Measurements from ENCODE around the gene HM13. TPM values are rescaled to one million over a fixed set of nuclear protein-coding genes. Genes with fewer than 3 reads are reported as not detected.
A peak's percentile ranks its signal among the peaks of the same experiment; 100 is the strongest.

Gene HM13
- polyA plus RNA-seq, 1 donor (not counting 4 experiments of a cell fraction or from before 2014, with no cell fraction given), result 127 TPM

DNA sequence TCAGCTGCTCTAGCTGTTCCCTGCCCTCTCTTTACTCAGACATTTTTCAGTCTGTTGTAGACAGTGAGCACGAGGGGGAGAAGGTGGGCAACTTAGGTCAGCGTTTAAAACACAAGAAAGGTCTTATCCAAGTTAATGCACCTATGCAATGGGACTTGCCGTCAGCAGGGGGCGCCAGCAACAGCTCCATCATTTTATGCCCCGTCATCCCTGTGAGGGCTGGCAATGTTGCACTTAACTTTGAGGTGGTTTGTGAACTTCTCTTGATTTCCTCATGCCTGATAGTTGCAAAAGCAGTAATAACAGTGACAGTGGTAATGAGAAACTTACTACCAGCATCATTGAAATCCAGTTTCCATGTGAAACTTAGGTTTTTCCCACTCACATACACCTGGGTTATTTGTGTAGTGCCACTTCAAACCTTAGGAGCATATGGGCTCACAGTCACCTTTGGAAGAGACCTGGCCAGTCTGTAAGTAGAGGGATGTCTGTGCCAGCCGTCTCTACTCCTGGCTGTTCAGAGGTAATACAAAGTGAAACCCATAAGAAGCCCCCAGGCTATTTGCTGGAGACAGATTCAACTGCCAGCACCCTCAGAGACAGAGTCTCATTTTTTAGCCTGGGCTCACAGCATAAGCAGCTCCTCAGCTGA is 46.0 kb downstream of the HM13 start:
- no peaks in the 10 kb centered on the region for H3K27me3 ChIP-seq (ENCODE audit: control insufficient read depth, extremely low read depth, insufficient read depth, low read length)
- peak; percentile 69 for FAIRE-seq
- H3K79me2 ChIP-seq (ENCODE audit: control insufficient read depth, insufficient read depth, low read length), result no peaks in the 10 kb centered on the region

GRCh38 chr20:31560746-31561598 is 46.7 kb downstream of the HM13 start:
- Histone ChIP-seq H3K36me3 (ENCODE audit: control insufficient read depth in 2 of 2, extremely low read depth in 1 of 2, insufficient read depth in 2 of 2, low read length in 2 of 2) (peaks cover 19 to 26% of the 10 kb centered on the region in 2 experiments), H3K9ac (ENCODE audit: control insufficient read depth, extremely low read depth, insufficient read depth, low read length) (peak overlapping the region; percentile 74), H3K4me2 (ENCODE audit: control insufficient read depth, extremely low read depth, insufficient read depth, low read depth, low read length) (peak overlapping the region; percentile 83), H2AFZ (ENCODE audit: control insufficient read depth, low read length) (no peak overlapping the region), H4K20me1 (ENCODE audit: control insufficient read depth, extremely low read depth, insufficient read depth, low read length) (peaks cover 3% of the 10 kb centered on the region), H3K4me3 (ENCODE audit: control insufficient read depth in 2 of 3, extremely low read depth in 1 of 3, insufficient read depth in 2 of 3, low read depth in 1 of 3, low read length in 3 of 3) (peak overlapping the region in 2 of 3 experiments; percentile 24 to 29), H3K9me3 (ENCODE audit: control insufficient read depth, low read depth, low read length) (no peaks in the 10 kb centered on the region), H3K79me2 (ENCODE audit: control insufficient read depth, insufficient read depth, low read length) (no peaks in the 10 kb centered on the region), H3K27ac (ENCODE audit: control insufficient read depth, insufficient read depth, low read length) (peak overlapping the region; percentile 97), H3K9me1 (ENCODE audit: control insufficient read depth, extremely low read depth, insufficient read depth, low read length) (no peaks in the 10 kb centered on the region), H3K27me3 (ENCODE audit: control insufficient read depth, extremely low read depth, insufficient read depth, low read length) (no peaks in the 10 kb centered on the region), H3K4me1 (ENCODE audit: control insufficient read depth, extremely low read depth, insufficient read depth, low read length) (peaks cover 49% of the 10 kb centered on the region)
- dilution Hi-C loops (cut with MboI; ENCODE audit: extremely low pct_ligation_motif_present, low sequenced_read_pairs), result no loop called here
- TF ChIP-seq CTCF (optimal IDR thresholded peaks at IDR 0.05 in 1 of 3, IDR thresholded peaks at IDR 0.05 in 1 of 3, conservative IDR thresholded peaks at IDR 0.05 in 1 of 3; ENCODE audit: extremely low read depth in 1 of 3, insufficient read depth in 2 of 3, low read length in 3 of 3) (no peak), EZH2 (IDR thresholded peaks at IDR 0.05; ENCODE audit: low read length) (no peak)
- DNase-seq (ENCODE audit: low read depth, low spot score) (peak; percentile 88), FAIRE-seq (peak; percentile 90)

More for the DNA sequence above, 46.0 kb downstream of the HM13 start:
- no peaks in the 10 kb centered on the region for H3K9me3 ChIP-seq (ENCODE audit: control insufficient read depth, low read depth, low read length)
- H3K27ac ChIP-seq (ENCODE audit: control insufficient read depth, insufficient read depth, low read length), result peak overlapping the region; percentile 97
- H3K9me1 ChIP-seq (ENCODE audit: control insufficient read depth, extremely low read depth, insufficient read depth, low read length), result no peaks in the 10 kb centered on the region
- dilution Hi-C loops (cut with MboI; ENCODE audit: extremely low pct_ligation_motif_present, low sequenced_read_pairs), result no loop called here
- peaks cover 3% of the 10 kb centered on the region for H4K20me1 ChIP-seq (ENCODE audit: control insufficient read depth, extremely low read depth, insufficient read depth, low read length)
- no peak overlapping the region for H2AFZ ChIP-seq (ENCODE audit: control insufficient read depth, low read length)
- peak overlapping the region; percentile 83 for H3K4me2 ChIP-seq (ENCODE audit: control insufficient read depth, extremely low read depth, insufficient read depth, low read depth, low read length)
- no peak for DNase-seq (ENCODE audit: low read depth, low spot score)
- peak overlapping the region; percentile 70 for H3K9ac ChIP-seq (ENCODE audit: control insufficient read depth, extremely low read depth, insufficient read depth, low read length)
- TF ChIP-seq CTCF (optimal IDR thresholded peaks at IDR 0.05 in 1 of 3, IDR thresholded peaks at IDR 0.05 in 1 of 3, conservative IDR thresholded peaks at IDR 0.05 in 1 of 3; ENCODE audit: extremely low read depth in 1 of 3, insufficient read depth in 2 of 3, low read length in 3 of 3), result peak; percentile 88 to 98 (median 98)
- no peak for TF ChIP-seq EZH2 (IDR thresholded peaks at IDR 0.05; ENCODE audit: low read length)
- H3K36me3 ChIP-seq (ENCODE audit: control insufficient read depth in 2 of 2, extremely low read depth in 1 of 2, insufficient read depth in 2 of 2, low read length in 2 of 2), result peaks cover 19 to 29% of the 10 kb centered on the region in 2 experiments
- peak overlapping the region in 2 of 3 experiments; percentile 24 to 29 for H3K4me3 ChIP-seq (ENCODE audit: control insufficient read depth in 2 of 3, extremely low read depth in 1 of 3, insufficient read depth in 2 of 3, low read depth in 1 of 3, low read length in 3 of 3)
- peaks cover 42% of the 10 kb centered on the region for H3K4me1 ChIP-seq (ENCODE audit: control insufficient read depth, extremely low read depth, insufficient read depth, low read length)
